Measurements from ENCODE around the gene ENTPD6. TPM values are rescaled to one million over a fixed set of nuclear protein-coding genes. Genes with fewer than 3 reads are reported as not detected.
A peak's percentile ranks its signal among the peaks of the same experiment; 100 is the strongest.

The ENTPD6 gene
- total and polyA plus RNA-seq, 2 of the 4 experiments (the other 2 are of a cell fraction), result 61.1 to 98.6 TPM

DNA sequence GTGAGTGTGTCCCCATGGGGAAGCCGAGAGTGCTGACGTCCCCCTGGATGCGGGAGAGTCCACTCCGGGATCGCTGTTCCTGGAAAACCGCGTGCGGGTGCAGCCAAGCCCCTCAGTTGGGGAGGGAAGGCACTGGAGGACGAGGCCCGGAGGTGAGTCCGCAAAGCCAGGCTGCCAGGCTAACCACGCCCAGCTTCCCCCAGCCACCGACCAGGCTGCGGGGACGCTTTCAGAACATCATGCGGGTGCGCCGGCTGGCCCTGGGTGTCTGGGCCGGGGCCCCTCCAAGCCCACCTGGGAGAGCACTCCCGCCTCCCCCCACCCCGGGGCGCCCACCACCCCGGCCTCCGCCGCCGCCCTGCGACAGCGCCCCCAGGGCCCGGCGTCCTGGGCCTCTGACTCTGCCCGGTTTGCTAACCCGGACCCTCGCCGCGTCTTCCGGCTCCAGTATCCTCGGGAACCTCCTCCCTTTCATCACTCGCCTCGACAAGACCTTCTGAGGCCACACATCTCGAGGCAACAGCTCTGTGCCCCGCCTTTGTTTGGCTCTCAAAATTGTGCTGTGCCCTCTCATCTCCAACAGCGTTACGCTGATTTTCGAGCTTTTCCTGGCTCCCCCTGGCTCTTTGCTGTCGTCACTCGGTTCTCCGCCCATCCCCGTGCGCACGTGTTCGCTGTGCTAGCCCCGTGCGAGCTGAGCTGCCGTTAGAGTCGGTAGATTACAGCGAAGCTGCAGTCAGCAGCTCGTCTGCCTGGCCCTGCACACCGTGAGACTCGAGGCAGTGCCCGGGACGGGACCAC is 47.1 kb upstream of the ENTPD6 start (continued):
- TF ChIP-seq SMC3 (IDR thresholded peaks at IDR 0.05; ENCODE audit: low read depth, low read length) (no peak), MAFK (IDR thresholded peaks at IDR 0.05; ENCODE audit: low read depth, low read length) (no peak)

DNA sequence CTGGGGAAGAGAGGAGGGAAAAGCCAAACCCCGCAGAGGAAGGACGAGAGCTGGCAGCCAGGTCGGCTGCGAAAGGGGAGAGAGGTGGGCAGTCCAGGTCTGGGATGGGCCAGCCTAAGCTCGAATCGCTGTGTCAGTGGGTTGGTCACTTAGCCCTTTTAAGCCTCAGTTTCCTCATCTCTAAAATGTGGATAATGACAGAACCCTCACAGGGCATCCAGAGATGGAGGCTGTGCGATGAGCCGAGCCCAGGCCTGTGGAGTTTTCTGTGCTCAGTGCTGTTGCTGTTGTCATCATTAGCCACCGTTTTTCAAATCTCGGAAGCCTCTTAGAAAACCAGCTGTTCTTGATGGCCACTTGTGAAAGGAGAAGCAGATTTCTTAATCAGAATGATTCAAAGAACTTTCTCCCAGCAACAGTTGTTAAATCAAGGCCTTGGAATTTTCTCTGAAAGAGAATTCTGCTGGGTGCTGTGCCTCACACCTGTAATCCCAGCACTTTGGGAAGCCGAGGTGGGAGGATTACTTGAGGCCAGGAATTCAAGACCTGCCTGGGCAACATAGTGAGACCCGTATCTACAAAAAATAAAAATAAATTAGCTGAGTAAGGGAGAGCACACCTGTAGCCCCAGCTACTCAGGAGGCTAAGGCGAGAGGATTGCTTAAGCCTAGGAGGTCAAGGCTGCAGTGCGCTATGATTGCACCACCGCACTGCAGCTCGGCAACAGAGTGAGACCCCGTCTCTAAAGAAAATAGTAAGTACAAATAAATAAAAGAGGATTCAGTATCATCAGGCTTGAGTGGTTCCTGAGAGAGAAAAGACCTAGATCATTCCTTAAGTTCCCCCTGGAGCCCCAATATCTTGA is 46.3 kb upstream of the ENTPD6 start:
- no peak overlapping the region for H2BK5ac ChIP-seq (ENCODE audit: low read depth, low read length, poor library complexity, severe bottlenecking)
- BruUV-seq (replicated peaks), result no TSS peak
- H4K91ac ChIP-seq (ENCODE audit: insufficient read depth, low read depth, low read length), result no peak overlapping the region
- H3K18ac ChIP-seq (ENCODE audit: low read depth, low read length), result no peak overlapping the region
- H3K14ac ChIP-seq (replicated peaks; ENCODE audit: low read depth, low read length), result no peak overlapping the region
- H3K23ac ChIP-seq (ENCODE audit: low read depth, low read length), result no peak overlapping the region
- H4K5ac ChIP-seq (ENCODE audit: low read depth, low read length), result no peak overlapping the region
- no peak overlapping the region for H3K27ac ChIP-seq (ENCODE audit: insufficient read depth, low read length)
- H3K4me1 ChIP-seq (ENCODE audit: control insufficient read depth, insufficient read depth, low read length), result peaks cover 2% of the 10 kb centered on the region; the same call in 1 of the 2 replicates
- H2AK5ac ChIP-seq (ENCODE audit: low read depth, low read length), result no peak overlapping the region
- H3K79me1 ChIP-seq (ENCODE audit: low read depth in 1 of 2, low read length in 2 of 2), result no peaks in the 10 kb centered on the region
- H3K9me3 ChIP-seq (ENCODE audit: control insufficient read depth, insufficient read depth, low read length), result no peaks in the 10 kb centered on the region; the same call in 1 of the 2 replicates
- CTCF ChIA-PET, result no interaction called here
- H3K9ac ChIP-seq (ENCODE audit: low read depth, low read length), result no peak overlapping the region
- no peak overlapping the region for H3K4me3 ChIP-seq (ENCODE audit: insufficient read depth, low read depth, low read length)
- H4K20me1 ChIP-seq (ENCODE audit: insufficient read depth, low read length), result no peaks in the 10 kb centered on the region; the same call in 1 of the 2 replicates
- no peak overlapping the region for H4K8ac ChIP-seq (ENCODE audit: low read depth in 2 of 2, low read length in 2 of 2)
- ATAC-seq (ENCODE audit: low read depth) (peak; percentile 18; the same call in 1 of the 2 replicates), DNase-seq (no peak)
- no peaks in the 10 kb centered on the region for H3K36me3 ChIP-seq (ENCODE audit: control insufficient read depth, insufficient read depth, low read length)
- no CpG with 5 or more reads among the region's 17 CpGs for WGBS, 2 experiments (ENCODE audit: extremely low coverage in 2 of 2, insufficient read length in 1 of 2)
- in situ Hi-C loops (cut with MboI; ENCODE audit: low sequenced_read_pairs) (no loop called here), intact Hi-C loops (cut with micrococcal nuclease) (no loop called here), dilution Hi-C loops (cut with HindIII; ENCODE audit: low sequenced_read_pairs, unreplicated experiment) (no loop called here)
- no peak overlapping the region for H2BK20ac ChIP-seq (ENCODE audit: low read depth, low read length)
- no peak overlapping the region for H3K4ac ChIP-seq (ENCODE audit: low read depth, low read length)
- H2BK120ac ChIP-seq (ENCODE audit: low read depth, low read length), result no peak overlapping the region
- H3K56ac ChIP-seq (ENCODE audit: extremely low read depth, insufficient read depth, low read length), result no peak overlapping the region
- POLR2A ChIA-PET (ENCODE audit: unreplicated experiment), result no interaction called here
- peaks cover 53% of the 10 kb centered on the region for H3K27me3 ChIP-seq (ENCODE audit: control insufficient read depth, insufficient read depth, low read length)
- H2AFZ ChIP-seq (replicated peaks; ENCODE audit: low read length, poor library complexity), result peak overlapping the region; percentile 91
- H3K9me1 ChIP-seq (ENCODE audit: insufficient read depth, low read length), result no peaks in the 10 kb centered on the region
- peak overlapping the region; percentile 3 for H2AK9ac ChIP-seq (replicated peaks; ENCODE audit: low read depth, low read length, poor library complexity)
- H3K4me2 ChIP-seq (ENCODE audit: low read depth, low read length), result peak overlapping the region; percentile 77; the same call in 1 of the 2 replicates
- TF ChIP-seq NFE2L2 (IDR thresholded peaks at IDR 0.05; ENCODE audit: low read depth, low read length) (no peak), CTCF (conservative IDR thresholded peaks at IDR 0.05; ENCODE audit: low read depth, low read length) (no peak), POLR2A (IDR thresholded peaks at IDR 0.05; ENCODE audit: low read depth, low read length) (no peak), RAD21 (IDR thresholded peaks at IDR 0.05; ENCODE audit: low read length) (no peak)
- no peak overlapping the region for H2BK15ac ChIP-seq (ENCODE audit: low read depth, low read length)

Data from IMR-90 (cell line).